Calu3 (cell line): ENCODE results near the gene TTC34. TPM values are rescaled to one million over a fixed set of nuclear protein-coding genes. Genes with fewer than 3 reads are reported as not detected.

Experiments
- BruUV-seq: library from RNA; stranded (reverse); fragments of 400-500 nt; replicated peaks from 2 replicates; lab custom pipeline; 2021; lab: Mats Ljungman, UMichigan
- CTCF ChIA-PET: fragments of 300-600 bp; sonication (Branson Sonifier 250); formaldehyde crosslinking; loops from one replicate; lab custom pipeline; 2022; ENCODE audit warnings: antibody characterized with exemption; lab: Charles Lee
- DNase-seq: peaks from one replicate; pipeline ENCODE4 v3.0.0; 2022
- H3K27ac Mint-ChIP-seq: one replicate; pipeline ENCODE4 v1.8.0; 2022; ENCODE audit warnings: mixed read lengths; ENCODE audit not compliant: unreplicated experiment
- H3K27me3 Mint-ChIP-seq: one replicate; pipeline ENCODE4 v1.8.0; 2022; ENCODE audit warnings: mixed read lengths; ENCODE audit not compliant: unreplicated experiment
- H3K36me3 Mint-ChIP-seq: one replicate; pipeline ENCODE4 v1.8.0; 2022; ENCODE audit warnings: mild to moderate bottlenecking, moderate library complexity, mixed read lengths; ENCODE audit not compliant: insufficient read depth, unreplicated experiment
- H3K4me1 Mint-ChIP-seq: one replicate; pipeline ENCODE4 v1.8.0; 2022; ENCODE audit warnings: mild to moderate bottlenecking, low read depth, mixed read lengths; ENCODE audit not compliant: unreplicated experiment
- H3K4me3 Mint-ChIP-seq: one replicate; pipeline ENCODE4 v1.8.0; 2022; ENCODE audit warnings: mild to moderate bottlenecking, low read depth, moderate library complexity, mixed read lengths; ENCODE audit not compliant: unreplicated experiment
- H3K9me3 Mint-ChIP-seq: one replicate; pipeline ENCODE4 v1.8.0; 2022; ENCODE audit warnings: low read depth, mixed read lengths; ENCODE audit not compliant: unreplicated experiment
- CTCF ChIP-seq: fragments of 200-600 bp; IDR thresholded peaks from one replicate; pipeline ENCODE4 v1.8.0; 2022; ENCODE audit warnings: antibody characterized with exemption; ENCODE audit not compliant: unreplicated experiment
- intact Hi-C: fragments of 100-400 bp; cut with micrococcal nuclease; formaldehyde crosslinking; loops from one replicate; pipeline ENCODE4 v1.10.0; 2022; ENCODE audit not compliant: unreplicated experiment
- total RNA-seq: library from RNA; stranded (reverse); gene quantifications from 2 replicates; pipeline ENCODE4 v1.2.3, GENCODE V29; 2022

TTC34 gene
- total RNA-seq, 1 experiment from 2014 or later: 1.3 TPM

- intact Hi-C loops: no loop called here
- CTCF ChIA-PET: no interaction called here
These were observed 24.1 kb upstream of the TTC34 start for GRCh38 chr1:2825487-2826189.

GRCh38 chr1:2824999-2825398 lies 23.5 kb upstream of the TTC34 start:
- H3K27ac Mint-ChIP-seq: no peak overlapping the region
- DNase-seq: no peak
- TF ChIP-seq CTCF: no peak
- BruUV-seq: no TSS peak
- intact Hi-C loops: no loop called here
- H3K36me3 Mint-ChIP-seq: no peaks in the 10 kb centered on the region
- no peaks in the 10 kb centered on the region for H3K4me1 Mint-ChIP-seq
- CTCF ChIA-PET: no interaction called here
- no peak overlapping the region for H3K4me3 Mint-ChIP-seq
- peaks cover 44% of the 10 kb centered on the region for H3K27me3 Mint-ChIP-seq
- no peaks in the 10 kb centered on the region for H3K9me3 Mint-ChIP-seq

More at GRCh38 chr1:2825487-2826189, 24.1 kb upstream of the TTC34 start:
- TF ChIP-seq CTCF: no peak
- H3K27ac Mint-ChIP-seq: no peak overlapping the region
- H3K4me3 Mint-ChIP-seq: no peak overlapping the region
- no peak for DNase-seq
- H3K36me3 Mint-ChIP-seq: no peaks in the 10 kb centered on the region
- H3K27me3 Mint-ChIP-seq: peaks cover 39% of the 10 kb centered on the region
- no TSS peak for BruUV-seq
- no peaks in the 10 kb centered on the region for H3K4me1 Mint-ChIP-seq
- H3K9me3 Mint-ChIP-seq: no peaks in the 10 kb centered on the region

GRCh38 chr1:2823921-2824610 lies 22.6 kb upstream of the TTC34 start:
- Mint-ChIP-seq H3K4me1 (no peaks in the 10 kb centered on the region), H3K27me3 (peaks cover 53% of the 10 kb centered on the region), H3K27ac (no peak overlapping the region), H3K9me3 (no peaks in the 10 kb centered on the region), H3K36me3 (no peaks in the 10 kb centered on the region), H3K4me3 (no peak overlapping the region)
- intact Hi-C loops: no loop called here
- BruUV-seq: no TSS peak
- DNase-seq: no peak
- TF ChIP-seq CTCF: no peak
- CTCF ChIA-PET: no interaction called here

- H3K4me1 Mint-ChIP-seq: no peaks in the 10 kb centered on the region
- no peaks in the 10 kb centered on the region for H3K36me3 Mint-ChIP-seq
- BruUV-seq: no TSS peak
- no peak for DNase-seq
- H3K4me3 Mint-ChIP-seq: no peak overlapping the region
- no peaks in the 10 kb centered on the region for H3K9me3 Mint-ChIP-seq
- TF ChIP-seq CTCF: no peak
- intact Hi-C loops: no loop called here
- H3K27me3 Mint-ChIP-seq: peaks cover 54% of the 10 kb centered on the region
- no peak overlapping the region for H3K27ac Mint-ChIP-seq
- CTCF ChIA-PET: interaction anchor here (0.5 to 1.4 kb wide), 4 partner anchors 99 to 602 kb away, joined by 3 to 5 read pairs (median 4); no protein-coding TSS in a partner anchor
These were observed 21.2 kb upstream of the TTC34 start for GRCh38 chr1:2822621-2823145.
